ENCODE measurements around the gene DNTTIP2.
A peak's percentile ranks its signal among the peaks of the same experiment; 100 is the strongest.

DNA sequence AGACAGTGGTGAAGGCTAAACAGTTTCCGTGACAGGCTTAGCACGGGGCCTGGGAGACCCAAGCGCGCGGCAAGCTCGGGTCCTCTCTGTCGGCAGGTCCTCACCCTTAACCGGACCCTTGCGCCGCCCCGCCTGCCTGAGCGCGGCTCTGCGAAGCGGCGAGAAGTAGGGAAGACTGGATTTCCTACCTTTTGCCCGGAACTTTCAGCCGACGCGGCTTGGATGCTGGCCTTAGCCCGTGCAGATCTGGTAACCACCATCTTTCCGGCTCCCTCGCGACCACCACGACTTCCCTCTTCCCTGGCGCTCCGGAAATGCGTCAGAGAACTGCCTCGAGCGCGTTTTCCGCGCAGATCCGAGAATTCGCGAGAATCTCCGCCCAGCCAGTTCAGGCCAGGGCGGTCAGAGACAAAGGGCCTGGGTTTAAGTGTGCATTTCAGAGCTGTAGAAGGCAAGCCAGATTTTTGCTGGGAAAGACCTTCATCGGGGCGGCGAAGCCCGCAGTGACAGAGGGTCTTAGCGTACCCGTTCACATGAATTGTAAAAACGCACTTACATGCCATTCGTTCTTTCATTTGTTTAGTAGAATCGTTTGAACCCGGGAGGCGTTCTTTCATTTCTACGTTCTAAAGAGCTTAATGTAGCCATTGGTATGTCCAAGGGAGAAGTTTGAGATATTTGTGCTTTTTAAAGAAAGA lies at the start of gene DNTTIP2:
- TF ChIP-seq CTCF (IDR thresholded peaks at IDR 0.05) (peak in 1 of 4 experiments; percentile 4), POLR2A (IDR thresholded peaks at IDR 0.05) (peak; percentile 82 to 85)

Data from uterus (tissue), 2 donors.